GM18511 (cell line): ENCODE data around the gene MKI67.
"Not testable (repeated sequence)": the region's sequence is repeated elsewhere in the genome, so short reads cannot be mapped to it uniquely, and the experiment has no call there.

ENCODE experiments used
- ATAC-seq: cut with Tn5 transposase; IDR thresholded peaks from one replicate; pipeline ENCODE4 v1.9.1; 2021; ENCODE audit warnings: mild to moderate bottlenecking, moderate library complexity; ENCODE audit not compliant: unreplicated experiment

Gene MKI67

GRCh38 chr10:128125944-128126764 lies at the start of gene MKI67:
MKI67 (minus strand) TSS chr10:128126423; CDS start chr10:128125667, 756 bp downstream.
- peak; percentile 88 for ATAC-seq

GRCh38 chr10:128174581-128175559 lies 48.6 kb upstream of the MKI67 start:
- ATAC-seq: no peak

- no peak for ATAC-seq
Measured at GRCh38 chr10:128173386-128173785, 47.2 kb upstream of the MKI67 start.

GRCh38 chr10:128172756-128173155 lies 46.5 kb upstream of the MKI67 start:
- no peak for ATAC-seq

GRCh38 chr10:128169811-128170379 lies 43.7 kb upstream of the MKI67 start:
- ATAC-seq: no peak

- ATAC-seq: no peak
Measured at GRCh38 chr10:128167926-128168520, 41.8 kb upstream of the MKI67 start.

GRCh38 chr10:128167123-128167522 lies 40.9 kb upstream of the MKI67 start:
- ATAC-seq: not testable (repeated sequence)

GRCh38 chr10:128166151-128166550 lies 39.9 kb upstream of the MKI67 start:
- ATAC-seq: no peak

- ATAC-seq: no peak
Measured at GRCh38 chr10:128165536-128165935, 39.3 kb upstream of the MKI67 start.

- ATAC-seq: no peak
Measured at GRCh38 chr10:128163701-128164100, 37.5 kb upstream of the MKI67 start.

- ATAC-seq: no peak
Measured at GRCh38 chr10:128161031-128161430, 34.8 kb upstream of the MKI67 start.

- ATAC-seq: no peak
Measured at GRCh38 chr10:128160297-128160711, 34.1 kb upstream of the MKI67 start.

GRCh38 chr10:128158021-128158795 lies 32.0 kb upstream of the MKI67 start:
- ATAC-seq: no peak

GRCh38 chr10:128156999-128157755 lies 31.0 kb upstream of the MKI67 start:
- ATAC-seq: no peak

- no peak for ATAC-seq
Measured at GRCh38 chr10:128152741-128153580, 26.7 kb upstream of the MKI67 start.

GRCh38 chr10:128151031-128151430 lies 24.8 kb upstream of the MKI67 start:
- ATAC-seq: no peak

GRCh38 chr10:128150561-128150960 lies 24.3 kb upstream of the MKI67 start:
- no peak for ATAC-seq

- ATAC-seq: peak; percentile 88
Measured at GRCh38 chr10:128150045-128150493, 23.8 kb upstream of the MKI67 start.
